Neural cell (in vitro differentiated cells): Measurements from ENCODE around the gene MDGA2. TPM values are rescaled to one million over a fixed set of nuclear protein-coding genes. Genes with fewer than 3 reads are reported as not detected.

Experiments
- H2AFZ ChIP-seq: fragments of 200-600, 300-800 bp; sonication (generic), shearing (Covaris generic); 2 replicates; pipeline ENCODE4 v1.6.0; 2014; ENCODE audit warnings: low read depth, mild to moderate bottlenecking, antibody characterized with exemption, low read length, moderate library complexity
- H3F3A ChIP-seq: fragments of 200-600 bp; shearing (Covaris generic); 2 replicates; pipeline ENCODE4 v1.6.1; 2016; ENCODE audit warnings: mild to moderate bottlenecking, moderate library complexity, mixed read lengths, antibody characterized with exemption, low read length; ENCODE audit not compliant: insufficient read depth, poor library complexity, severe bottlenecking
- H3K27ac ChIP-seq: fragments of 200-600, 300-800 bp; sonication (generic), shearing (Covaris generic); 2 replicates; pipeline ENCODE4 v1.5.1; 2014; ENCODE audit warnings: mild to moderate bottlenecking, low read length, moderate library complexity
- H3K27me3 ChIP-seq: fragments of 300-800, 200-600 bp; sonication (generic), shearing (Covaris generic); 2 replicates; pipeline ENCODE4 v1.6.0; 2014; ENCODE audit warnings: mild to moderate bottlenecking, low read depth, low read length, moderate library complexity; ENCODE audit not compliant: insufficient read depth
- H3K36me3 ChIP-seq: fragments of 300-800, 200-600 bp; sonication (generic), shearing (Covaris generic); 2 replicates; pipeline ENCODE4 v1.5.1; 2014; ENCODE audit warnings: mild to moderate bottlenecking, antibody characterized with exemption, low read length, moderate library complexity; ENCODE audit not compliant: insufficient read depth
- H3K4me2 ChIP-seq: fragments of 300-800, 200-600 bp; sonication (generic), shearing (Covaris generic); 2 replicates; pipeline ENCODE4 v1.6.0; 2014; ENCODE audit warnings: mild to moderate bottlenecking, low read length
- H3K4me3 ChIP-seq: fragments of 300-800, 200-600 bp; sonication (generic), shearing (Covaris generic); 2 replicates; pipeline ENCODE4 v1.5.1; 2014; ENCODE audit warnings: mild to moderate bottlenecking, low read length, moderate library complexity
- H3K79me2 ChIP-seq: fragments of 200-600 bp; shearing (Covaris generic); replicated peaks from 2 replicates; pipeline ENCODE4 v1.6.0; 2014; ENCODE audit warnings: mild to moderate bottlenecking, low read length, moderate library complexity; ENCODE audit not compliant: insufficient read depth
- H3K9ac ChIP-seq: fragments of 300-800, 200-600 bp; sonication (generic), shearing (Covaris generic); 2 replicates; pipeline ENCODE4 v1.6.1; 2016; ENCODE audit warnings: mild to moderate bottlenecking, low read length, mixed read lengths
- H3K9me2 ChIP-seq: fragments of 200-600 bp; shearing (Covaris generic); 2 replicates; pipeline ENCODE4 v1.6.1; 2016; ENCODE audit warnings: mild to moderate bottlenecking, low read length, mixed read lengths; ENCODE audit not compliant: insufficient read depth
- H3K9me3 ChIP-seq: fragments of 200-600, 300-800 bp; sonication (generic), shearing (Covaris generic); 2 replicates; pipeline ENCODE4 v1.6.1; 2016; ENCODE audit warnings: mild to moderate bottlenecking, mixed run types, low read length, moderate library complexity, mixed read lengths
- H4K20me1 ChIP-seq: fragments of 200-600 bp; shearing (Covaris generic); 2 replicates; pipeline ENCODE4 v1.6.1; 2016; ENCODE audit warnings: mild to moderate bottlenecking, mixed run types; ENCODE audit not compliant: insufficient read depth
- CTCF ChIP-seq: fragments of 450-650 bp; IDR thresholded peaks from 2 replicates; pipeline ENCODE4 v1.5.1; 2014; ENCODE audit warnings: antibody characterized with exemption, mild to moderate bottlenecking, moderate library complexity; ENCODE audit not compliant: poor library complexity, severe bottlenecking
- EP300 ChIP-seq: fragments of 450-650 bp; conservative IDR thresholded peaks from 2 replicates; pipeline ENCODE4 v1.6.1; 2014; ENCODE audit warnings: antibody characterized with exemption, mild to moderate bottlenecking, moderate library complexity; ENCODE audit not compliant: poor library complexity, severe bottlenecking
- EZH2 ChIP-seq: fragments of 200-600, 300-800 bp; shearing (Covaris generic), sonication (generic); IDR thresholded peaks from 2 replicates; pipeline ENCODE4 v1.6.1; 2014; ENCODE audit warnings: antibody characterized with exemption, low read length, borderline replicate concordance, mild to moderate bottlenecking; ENCODE audit not compliant: insufficient read depth, poor library complexity, severe bottlenecking
- MXI1 ChIP-seq: fragments of 450-650 bp; conservative IDR thresholded peaks from 2 replicates; pipeline ENCODE4 v1.6.1; 2014; ENCODE audit warnings: antibody characterized with exemption, mild to moderate bottlenecking; ENCODE audit not compliant: poor library complexity, severe bottlenecking
- POLR2AphosphoS5 ChIP-seq: IDR thresholded peaks from 2 replicates; pipeline ENCODE4 v1.6.1; 2012
- RAD21 ChIP-seq: fragments of 450-650 bp; conservative IDR thresholded peaks from 2 replicates; pipeline ENCODE4 v1.6.1; 2014; ENCODE audit warnings: antibody characterized with exemption, mild to moderate bottlenecking, moderate library complexity
- REST ChIP-seq: IDR thresholded peaks from 2 replicates; pipeline ENCODE4 v1.6.1; 2012; ENCODE audit warnings: borderline replicate concordance
- SMC3 ChIP-seq: fragments of 450-650 bp; conservative IDR thresholded peaks from 2 replicates; pipeline ENCODE4 v1.6.1; 2014; ENCODE audit warnings: antibody characterized with exemption, mild to moderate bottlenecking, moderate library complexity; ENCODE audit not compliant: poor library complexity
- TAF1 ChIP-seq: IDR thresholded peaks from 2 replicates; pipeline ENCODE4 v1.6.1; 2012; ENCODE audit warnings: low read depth
- polyA plus RNA-seq: library from polyadenylated mRNA; depleted of rRNA; stranded (reverse); fragments of >200 nt; gene quantifications from 2 replicates; pipeline ENCODE4 v1.2.3, GENCODE V29; 2014

The MDGA2 gene
- polyA plus RNA-seq, 1 donor from 2014 or later = 3.8 TPM

- Histone ChIP-seq H3K4me3 (no peak overlapping the region), H3K36me3 (no peaks in the 10 kb centered on the region), H3K4me2 (no peak overlapping the region), H3K9me3 (no peaks in the 10 kb centered on the region), H3F3A (no peaks in the 10 kb centered on the region), H3K9me2 (no peaks in the 10 kb centered on the region), H3K79me2 (no peaks in the 10 kb centered on the region), H3K9ac (no peak overlapping the region), H2AFZ (no peak overlapping the region), H4K20me1 (no peaks in the 10 kb centered on the region), H3K27me3 (no peaks in the 10 kb centered on the region), H3K27ac (no peak overlapping the region)
- TF ChIP-seq EP300 (no peak), RAD21 (no peak), MXI1 (no peak), EZH2 (no peak), SMC3 (no peak), POLR2AphosphoS5 (no peak), REST (no peak), TAF1 (no peak), CTCF (no peak)
Observed at GRCh38 chr14:47060050-47060449, 615.4 kb downstream of the MDGA2 start.

- H4K20me1 ChIP-seq = no peaks in the 10 kb centered on the region
- no peak overlapping the region for H3K27ac ChIP-seq
- TF ChIP-seq EP300 = no peak
- no peak for TF ChIP-seq REST
- no peak for TF ChIP-seq CTCF
- TF ChIP-seq EZH2 = no peak
- TF ChIP-seq TAF1 = no peak
- no peak for TF ChIP-seq POLR2AphosphoS5
- TF ChIP-seq RAD21 = no peak
- TF ChIP-seq MXI1 = no peak
- no peak for TF ChIP-seq SMC3
- no peak overlapping the region for H2AFZ ChIP-seq
- H3K36me3 ChIP-seq = no peaks in the 10 kb centered on the region
- H3K4me2 ChIP-seq = no peak overlapping the region
- no peak overlapping the region for H3K4me3 ChIP-seq
- H3K27me3 ChIP-seq = no peaks in the 10 kb centered on the region
- no peak overlapping the region for H3K9ac ChIP-seq
- H3K9me3 ChIP-seq = no peaks in the 10 kb centered on the region
- no peaks in the 10 kb centered on the region for H3K9me2 ChIP-seq
- no peaks in the 10 kb centered on the region for H3F3A ChIP-seq
- H3K79me2 ChIP-seq = no peaks in the 10 kb centered on the region
Observed at GRCh38 chr14:47057364-47057763, 618.0 kb downstream of the MDGA2 start.
